Brain microvascular endothelial cell (primary cell): ENCODE measurements around the gene ZGRF1.
"Not testable (repeated sequence)": the region's sequence is repeated elsewhere in the genome, so short reads cannot be mapped to it uniquely, and the experiment has no call there.

Experiments used
- DNase-seq: peaks from one replicate; pipeline ENCODE4 v3.0.0-alpha.2; 2020
- H3K27ac ChIP-seq: fragments of 250-450 bp; sonication (Bioruptor Pico); 2 replicates; pipeline ENCODE4 v1.5.1; 2020; ENCODE audit warnings: mild to moderate bottlenecking, moderate library complexity
- H3K27me3 ChIP-seq: fragments of 250-450 bp; sonication (Bioruptor Pico); replicated peaks from 2 replicates; pipeline ENCODE4 v1.5.1; 2020; ENCODE audit warnings: mild to moderate bottlenecking
- H3K36me3 ChIP-seq: fragments of 250-450 bp; sonication (Bioruptor Pico); replicated peaks from 2 replicates; pipeline ENCODE4 v1.5.1; 2020; ENCODE audit warnings: mild to moderate bottlenecking
- H3K4me3 ChIP-seq: 2 replicates; pipeline ENCODE4 v1.5.1; 2011; ENCODE audit warnings: low read depth, mild to moderate bottlenecking, control low read depth, low read length, moderate library complexity
- CTCF ChIP-seq: IDR thresholded peaks from 2 replicates; pipeline ENCODE4 v1.5.1; 2011; ENCODE audit warnings: low read depth, mild to moderate bottlenecking, moderate library complexity, low read length, control low read depth, inconsistent platforms; ENCODE audit errors: missing control alignments
- in situ Hi-C: cut with HindIII; loops from 2 replicates; pipeline ENCODE4 v1.10.0; 2017; ENCODE audit warnings: low sequenced_read_pairs, low pct_ligation_motif_present

Gene ZGRF1

GRCh38 chr4:112502871-112503270 lies 133.8 kb downstream of the ZGRF1 start:
- no peak for TF ChIP-seq CTCF
- in situ Hi-C loops, result no loop called here
- no peak overlapping the region for H3K27ac ChIP-seq
- DNase-seq, result no peak
- peaks cover 12% of the 10 kb centered on the region for H3K27me3 ChIP-seq
- no peaks in the 10 kb centered on the region for H3K36me3 ChIP-seq
- no peak overlapping the region for H3K4me3 ChIP-seq

GRCh38 chr4:112492321-112492720 lies 144.4 kb downstream of the ZGRF1 start:
- no peak for TF ChIP-seq CTCF
- H3K4me3 ChIP-seq, result no peak overlapping the region
- in situ Hi-C loops, result no loop called here
- H3K27me3 ChIP-seq, result no peaks in the 10 kb centered on the region
- no peak overlapping the region for H3K27ac ChIP-seq
- no peaks in the 10 kb centered on the region for H3K36me3 ChIP-seq
- DNase-seq, result no peak

- DNase-seq, H3K27ac ChIP-seq, H3K4me3 ChIP-seq, H3K27me3 ChIP-seq, in situ Hi-C loops, H3K36me3 ChIP-seq: not testable (repeated sequence)
Observed at GRCh38 chr4:112490808-112491207, 145.9 kb downstream of the ZGRF1 start.
